Measurements from ENCODE around the gene IL17RD. TPM values are rescaled to one million over a fixed set of nuclear protein-coding genes. Genes with fewer than 3 reads are reported as not detected.

IL17RD gene
- total RNA-seq, 1 experiment from 2014 or later: 1.3 TPM

GRCh38 chr3:57135964-57136719 is 29.0 kb downstream of the IL17RD start:
- Histone ChIP-seq H3K4me3 (ENCODE audit: low read depth, low read length, poor library complexity, severe bottlenecking) (no peak overlapping the region), H3K9me3 (ENCODE audit: low read depth, low read length, poor library complexity, severe bottlenecking) (no peaks in the 10 kb centered on the region), H3K27ac (ENCODE audit: low read depth, low read length, poor library complexity, severe bottlenecking) (no peak overlapping the region), H3K4me1 (ENCODE audit: insufficient read depth, low read length, poor library complexity, severe bottlenecking) (no peaks in the 10 kb centered on the region), H3K27me3 (replicated peaks; ENCODE audit: insufficient read depth, low read depth, low read length, poor library complexity) (no peaks in the 10 kb centered on the region), H3K36me3 (ENCODE audit: insufficient read depth, low read length, poor library complexity, severe bottlenecking) (no peaks in the 10 kb centered on the region)
- CTCF ChIA-PET: interaction anchor here (0.6 kb wide), 1 partner anchor 24 kb away, joined by 4 read pairs; no protein-coding TSS in a partner anchor
- intact Hi-C loops (cut with micrococcal nuclease; ENCODE audit: unreplicated experiment): no loop called here
- no peak for DNase-seq (ENCODE audit: low spot score)
- POLR2A ChIA-PET (ENCODE audit: low non-redundant PET): no interaction called here
- no peak for TF ChIP-seq CTCF (conservative IDR thresholded peaks at IDR 0.05; ENCODE audit: low read depth, low read length)
- no peak for TF ChIP-seq EZH2 (IDR thresholded peaks at IDR 0.05; ENCODE audit: borderline replicate concordance, low read depth, low read length, poor library complexity, severe bottlenecking)
- no TSS peak for BruUV-seq (replicated peaks)

GRCh38 chr3:57133157-57133556 is 32.0 kb downstream of the IL17RD start:
- Histone ChIP-seq H3K27me3 (replicated peaks; ENCODE audit: insufficient read depth, low read depth, low read length, poor library complexity) (no peaks in the 10 kb centered on the region), H3K27ac (ENCODE audit: low read depth, low read length, poor library complexity, severe bottlenecking) (no peak overlapping the region), H3K4me1 (ENCODE audit: insufficient read depth, low read length, poor library complexity, severe bottlenecking) (peaks cover 2% of the 10 kb centered on the region), H3K9me3 (ENCODE audit: low read depth, low read length, poor library complexity, severe bottlenecking) (no peaks in the 10 kb centered on the region), H3K36me3 (ENCODE audit: insufficient read depth, low read length, poor library complexity, severe bottlenecking) (no peaks in the 10 kb centered on the region), H3K4me3 (ENCODE audit: low read depth, low read length, poor library complexity, severe bottlenecking) (no peak overlapping the region)
- ChIA-PET CTCF (no interaction called here), POLR2A (ENCODE audit: low non-redundant PET) (no interaction called here)
- intact Hi-C loops (cut with micrococcal nuclease; ENCODE audit: unreplicated experiment): no loop called here
- DNase-seq (ENCODE audit: low spot score): no peak
- no TSS peak for BruUV-seq (replicated peaks)
- TF ChIP-seq CTCF (conservative IDR thresholded peaks at IDR 0.05; ENCODE audit: low read depth, low read length) (no peak), EZH2 (IDR thresholded peaks at IDR 0.05; ENCODE audit: borderline replicate concordance, low read depth, low read length, poor library complexity, severe bottlenecking) (no peak)

- Histone ChIP-seq H3K27ac (ENCODE audit: low read depth, low read length, poor library complexity, severe bottlenecking) (no peak overlapping the region), H3K27me3 (replicated peaks; ENCODE audit: insufficient read depth, low read depth, low read length, poor library complexity) (no peaks in the 10 kb centered on the region), H3K4me3 (ENCODE audit: low read depth, low read length, poor library complexity, severe bottlenecking) (no peak overlapping the region), H3K4me1 (ENCODE audit: insufficient read depth, low read length, poor library complexity, severe bottlenecking) (peaks cover 2% of the 10 kb centered on the region), H3K36me3 (ENCODE audit: insufficient read depth, low read length, poor library complexity, severe bottlenecking) (no peaks in the 10 kb centered on the region), H3K9me3 (ENCODE audit: low read depth, low read length, poor library complexity, severe bottlenecking) (no peaks in the 10 kb centered on the region)
- intact Hi-C loops (cut with micrococcal nuclease; ENCODE audit: unreplicated experiment): no loop called here
- BruUV-seq (replicated peaks): no TSS peak
- TF ChIP-seq CTCF (conservative IDR thresholded peaks at IDR 0.05; ENCODE audit: low read depth, low read length) (no peak), EZH2 (IDR thresholded peaks at IDR 0.05; ENCODE audit: borderline replicate concordance, low read depth, low read length, poor library complexity, severe bottlenecking) (no peak)
- POLR2A ChIA-PET (ENCODE audit: low non-redundant PET): no interaction called here
- CTCF ChIA-PET: no interaction called here
- DNase-seq (ENCODE audit: low spot score): no peak
Observed at GRCh38 chr3:57132674-57133073, 32.5 kb downstream of the IL17RD start.
